Measurements from ENCODE around the gene VCX3B.
"Not testable (repeated sequence)": the region's sequence is repeated elsewhere in the genome, so short reads cannot be mapped to it uniquely, and the experiment has no call there.

Gene VCX3B

DNA sequence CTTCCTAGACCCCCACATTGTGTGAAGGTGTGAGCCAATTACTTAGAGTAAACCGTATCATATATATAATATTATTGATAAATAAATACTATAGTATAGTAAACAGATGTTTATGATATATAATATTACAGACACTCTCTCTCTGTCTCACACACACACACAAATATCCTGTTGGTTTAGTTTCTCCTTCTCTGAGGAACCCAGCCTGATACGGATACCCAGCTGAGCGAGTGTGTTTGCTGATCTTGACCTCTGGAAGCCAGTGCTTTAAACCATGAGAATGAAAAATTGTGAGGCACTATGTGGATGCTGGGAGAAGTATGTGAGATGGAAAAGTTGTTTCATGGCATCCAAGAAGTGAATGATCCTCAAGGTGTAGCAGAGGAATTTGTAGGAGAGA lies at the start of gene VCX3B:
TSS of gene VCX3B (plus strand) at position 301 of the 400 bp plus-strand sequence. CDS start 621 bp downstream, outside the sequence.
- DNase-seq, result not testable (repeated sequence)

GRCh38 chrX:8418301-8418700 lies 46.3 kb upstream of the VCX3B start:
- no peak for DNase-seq

DNA sequence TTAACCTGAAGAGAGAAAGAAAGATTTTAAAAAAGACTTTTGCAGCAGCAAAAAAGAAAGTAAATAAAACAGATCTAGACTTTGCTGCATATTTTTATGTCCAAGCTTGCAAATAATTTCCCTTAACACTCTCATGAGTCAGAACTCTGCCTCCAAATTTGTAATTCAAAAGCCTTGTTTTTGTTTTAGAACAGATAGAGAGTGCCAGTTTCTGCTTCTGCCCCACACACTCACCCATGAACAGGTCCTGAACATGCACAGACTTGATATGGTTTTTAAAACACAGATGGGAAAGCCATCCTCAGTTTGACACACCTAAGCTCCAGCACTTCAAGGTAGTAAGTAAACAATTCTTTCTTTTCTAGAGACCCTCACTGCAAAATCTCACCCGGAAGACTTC lies 39.7 kb upstream of the VCX3B start:
- DNase-seq, result no peak

- DNase-seq, result no peak
These were observed 34.9 kb upstream of the VCX3B start for GRCh38 chrX:8429692-8430249.

- no peak for DNase-seq
These were observed 34.2 kb upstream of the VCX3B start for GRCh38 chrX:8430444-8430843.

DNA sequence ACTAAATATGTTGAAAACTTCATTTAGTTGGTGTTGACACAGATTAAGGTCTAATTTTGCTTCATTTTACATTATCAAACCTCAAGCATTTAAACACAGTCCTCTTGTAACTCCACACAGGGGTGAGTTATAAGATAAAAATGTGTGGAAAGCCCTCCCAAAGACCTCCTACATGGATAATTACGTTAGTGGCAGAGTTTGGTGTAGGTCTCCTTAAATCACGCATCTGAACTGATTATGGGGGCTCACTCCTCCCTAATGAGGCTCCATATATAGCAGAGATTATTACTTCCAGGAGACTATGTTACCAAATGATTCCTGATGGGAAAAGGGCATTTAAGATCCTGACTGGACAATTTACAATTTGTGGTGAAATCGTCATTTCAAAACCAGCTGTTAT lies 32.2 kb upstream of the VCX3B start:
- no peak for DNase-seq

DNA sequence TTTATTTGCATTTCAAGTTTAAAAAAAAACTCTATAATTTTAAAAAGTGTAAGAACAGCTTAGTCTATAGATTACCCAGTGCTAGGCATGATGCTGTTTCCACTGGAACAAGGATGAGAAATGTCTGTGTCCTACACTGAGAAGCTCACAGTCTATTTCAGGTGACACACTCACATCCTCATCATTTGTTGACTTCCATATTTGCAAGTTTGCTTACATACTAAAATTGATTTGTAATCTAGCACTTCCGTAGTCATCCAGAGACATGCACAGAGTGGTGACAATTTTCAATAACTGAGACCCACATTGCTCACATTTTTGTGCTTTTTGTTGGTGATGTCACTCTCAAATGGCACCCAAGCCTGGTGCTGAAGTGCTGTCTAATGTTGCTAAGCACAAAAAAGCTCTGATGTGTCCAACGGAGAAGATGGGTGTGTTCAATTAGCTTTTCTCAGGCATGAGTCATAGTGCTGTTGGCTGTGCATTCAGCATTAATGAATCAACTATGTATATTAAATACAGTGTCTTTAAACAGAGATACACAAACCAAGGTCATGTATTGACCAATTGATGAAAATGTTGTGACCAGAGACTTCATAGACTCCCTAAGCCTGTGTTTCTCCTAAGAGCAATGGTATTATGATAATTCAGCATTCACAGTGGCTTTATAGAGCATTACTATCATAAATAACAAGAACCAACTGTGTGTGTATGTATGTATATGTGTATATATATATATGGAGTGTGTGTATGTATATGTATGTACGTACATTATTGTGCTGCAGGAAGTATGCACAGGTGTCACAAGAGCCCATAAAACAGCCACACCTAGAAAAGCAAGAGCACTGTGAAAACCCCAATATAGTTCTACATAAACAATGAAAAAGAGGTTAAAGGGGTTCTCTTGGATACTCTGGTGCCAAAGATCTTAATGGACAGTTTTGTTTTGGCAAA lies 31.2 kb upstream of the VCX3B start:
- no peak for DNase-seq

DNA sequence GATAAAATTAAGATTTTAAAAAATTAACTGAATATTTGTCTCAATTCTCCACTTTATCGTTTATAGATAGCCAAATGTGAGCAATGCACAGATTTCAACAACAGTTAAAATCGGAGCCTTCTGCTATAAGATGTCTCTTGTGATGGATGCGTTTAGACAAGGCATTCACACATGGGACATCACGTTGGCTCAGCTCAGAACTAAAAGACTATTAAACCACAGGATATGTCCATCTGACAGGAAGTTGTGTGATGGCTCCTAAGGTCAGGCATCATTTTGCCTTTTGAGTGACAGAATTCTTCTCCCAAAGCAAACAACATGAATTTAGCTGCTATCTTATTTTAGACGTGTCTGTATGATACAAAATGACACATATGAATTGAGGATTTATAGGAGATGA lies 17.3 kb upstream of the VCX3B start:
- DNase-seq, result no peak

GRCh38 chrX:8452343-8452742 lies 12.3 kb upstream of the VCX3B start:
- not testable (repeated sequence) for DNase-seq

DNA sequence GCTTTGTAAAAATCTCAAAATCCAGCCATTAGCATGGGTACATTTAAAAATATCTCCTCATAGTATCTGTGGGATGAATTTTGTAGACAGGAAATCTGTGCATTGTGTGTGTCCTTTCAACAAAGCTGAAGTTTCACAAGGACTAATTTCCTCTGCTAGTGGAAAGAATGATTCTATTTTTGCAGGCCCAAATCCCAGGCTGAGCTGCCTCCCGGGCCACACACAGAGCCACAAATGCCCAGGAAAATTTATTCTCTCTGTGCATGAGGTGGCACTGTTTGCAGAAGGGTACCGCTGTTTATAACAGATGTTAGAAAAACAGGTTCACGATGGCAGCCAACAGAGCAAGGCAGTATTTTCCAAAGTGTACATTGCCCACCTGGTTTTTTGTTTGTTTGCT lies 11.0 kb upstream of the VCX3B start:
- DNase-seq, result peak; percentile 26

DNA sequence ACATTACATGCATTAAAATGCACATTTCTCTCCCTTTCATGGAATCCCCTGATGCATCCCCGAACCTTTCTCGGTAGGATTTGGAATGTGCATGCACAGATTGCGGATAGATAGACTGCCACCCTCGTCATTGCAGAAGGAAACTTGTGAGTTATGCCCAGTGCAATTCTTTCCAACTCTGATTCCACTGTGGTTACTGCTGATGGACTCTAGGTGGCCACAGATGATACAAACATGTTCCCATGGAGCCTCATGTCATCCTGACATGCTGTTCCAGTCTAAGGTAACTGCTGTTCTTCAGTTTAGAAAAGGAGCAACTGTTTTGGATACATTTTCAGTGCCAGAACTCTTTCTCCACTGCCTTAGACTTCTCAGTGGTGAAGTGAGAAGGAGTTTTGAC lies 9.1 kb upstream of the VCX3B start:
- DNase-seq, result no peak

DNA sequence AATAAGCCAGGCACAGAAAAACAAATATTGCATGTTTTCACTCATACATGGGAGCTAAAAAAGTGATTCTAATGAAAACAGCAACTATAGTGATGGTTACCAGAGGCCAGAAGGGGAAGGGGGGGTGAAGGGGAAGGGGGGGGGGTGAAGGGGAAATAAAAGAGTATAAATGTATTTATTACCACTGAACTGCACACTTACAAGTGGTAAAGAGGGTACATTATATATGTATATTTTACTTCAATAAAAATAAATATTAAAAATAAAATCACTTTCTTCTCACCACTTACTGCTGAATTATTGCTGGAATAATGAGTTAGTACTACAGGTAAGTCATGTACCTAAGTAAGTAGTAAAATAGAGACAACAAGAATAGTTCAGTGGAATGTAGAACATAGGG lies 2.1 kb upstream of the VCX3B start:
- no peak for DNase-seq

DNA sequence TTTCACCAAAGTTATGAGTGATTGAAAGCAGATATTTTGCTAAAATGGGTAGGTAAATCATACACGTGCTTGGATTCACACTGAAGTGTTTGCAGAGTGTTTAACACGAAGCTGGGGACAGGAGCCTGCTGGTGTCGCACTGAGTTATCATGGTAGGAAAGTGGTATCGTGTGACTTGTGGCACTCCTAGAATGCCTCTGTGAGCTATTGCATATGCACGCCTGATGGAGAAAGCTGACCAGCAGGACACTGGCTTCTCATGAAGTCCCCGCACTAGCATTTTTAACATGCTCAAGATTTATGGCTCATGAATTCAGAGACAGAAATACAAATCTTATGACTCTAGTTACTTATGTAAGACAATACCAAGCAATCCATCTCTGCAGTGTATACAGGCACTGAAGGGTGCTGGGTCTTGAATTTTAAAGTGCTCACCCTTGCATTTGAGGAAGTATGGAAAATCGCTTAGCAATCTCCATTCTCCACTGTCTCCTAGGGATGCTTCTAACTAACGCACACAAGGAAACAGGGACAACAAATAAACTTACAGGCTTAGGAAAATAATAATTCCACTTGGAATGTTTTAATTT lies 19.8 kb downstream of the VCX3B start:
- no peak for DNase-seq

DNA sequence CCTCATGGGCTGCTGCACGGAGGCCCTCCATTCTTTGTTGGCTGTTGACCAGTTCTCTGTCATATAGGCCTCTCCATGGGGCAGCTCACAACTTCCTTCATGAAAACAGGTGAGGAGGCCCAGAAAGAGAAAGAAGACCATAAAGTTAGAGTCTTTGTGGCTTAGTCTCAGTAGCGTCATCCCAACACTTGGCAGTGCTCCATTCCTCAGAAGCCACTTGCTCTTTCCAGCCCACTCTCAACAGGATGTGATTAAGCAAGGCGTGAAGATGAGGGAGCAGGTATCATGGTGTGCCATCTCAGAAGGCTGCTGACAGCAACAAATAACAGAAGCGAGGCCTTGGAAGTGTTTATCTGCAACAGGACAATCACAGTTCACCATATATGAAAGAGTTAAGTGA lies 30.4 kb downstream of the VCX3B start:
- DNase-seq, result not testable (repeated sequence)

DNA sequence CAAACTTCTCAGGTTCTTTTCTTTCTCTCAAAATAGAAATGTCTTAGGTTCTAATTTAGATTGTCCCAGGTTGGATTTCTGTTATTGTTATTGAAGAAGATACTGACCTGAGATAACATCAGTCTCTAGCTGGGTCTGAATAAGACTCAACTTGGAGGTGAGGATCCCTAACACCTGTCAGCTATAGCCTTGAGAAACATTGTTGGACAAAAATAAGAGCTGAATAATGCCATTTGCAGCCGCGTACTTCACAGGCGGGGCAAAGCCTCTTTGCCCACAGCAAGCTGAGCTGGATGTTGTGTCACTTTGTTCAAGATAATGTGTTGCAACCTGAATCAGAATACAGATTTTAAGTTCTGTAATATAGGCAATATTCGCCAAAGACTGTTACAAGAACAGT lies 35.6 kb downstream of the VCX3B start:
- no peak for DNase-seq

- not testable (repeated sequence) for DNase-seq
These were observed 37.5 kb downstream of the VCX3B start for GRCh38 chrX:8502101-8502500.

GRCh38 chrX:8504451-8504850 lies 39.8 kb downstream of the VCX3B start:
- no peak for DNase-seq

Measured in left hindlimb (tissue), 1 donor.